B cell (primary cell): ENCODE measurements around the gene CEP170. TPM values are rescaled to one million over a fixed set of nuclear protein-coding genes. Genes with fewer than 3 reads are reported as not detected.
"Not testable (repeated sequence)": the region's sequence is repeated elsewhere in the genome, so short reads cannot be mapped to it uniquely, and the experiment has no call there.

ENCODE experiments used
- ATAC-seq: fragments of 200-7000 bp; cut with Tn5 transposase; one replicate; pipeline ENCODE4 v1.10.0; 2021; ENCODE audit warnings: low read depth, mild to moderate bottlenecking, moderate number of reproducible peaks, moderate library complexity
- CTCF ChIA-PET: fragments of 350-600 bp; sonication (Branson Sonifier 250); formaldehyde crosslinking; loops from one replicate; lab custom pipeline; 2021; ENCODE audit warnings: antibody characterized with exemption, inconsistent platforms; lab: Charles Lee
- POLR2A ChIA-PET: fragments of 350-600 bp; sonication (Branson Sonifier 250); formaldehyde crosslinking; loops from one replicate; lab custom pipeline; 2021; ENCODE audit warnings: antibody characterized with exemption; lab: Charles Lee
- DNase-seq: peaks from one replicate; pipeline ENCODE4 v3.0.0; 2013
- H2AFZ ChIP-seq: 2 replicates; pipeline ENCODE4 v1.6.1; 2012; ENCODE audit warnings: mild to moderate bottlenecking, low read depth, low read length; ENCODE audit not compliant: insufficient read depth, poor library complexity, severe bottlenecking
- H3K27ac ChIP-seq, 2 donors: 1 replicate in 1 of 2; 2 replicates in 1 of 2; pipeline ENCODE4 v1.5.1; 2012 to 2013; ENCODE audit warnings: low read length in 2 of 2, mild to moderate bottlenecking in 2 of 2, moderate library complexity in 1 of 2
- H3K27me3 ChIP-seq, 4 experiments: fragments of 200-600 bp in 1 of 4; sonication (generic) in 1 of 4; replicated peaks in 1 of 4; 1 replicate in 2 of 4; 2 replicates in 2 of 4; pipeline versions ENCODE4 v1.6.1 to v1.7.0; 2013 to 2016; ENCODE audit warnings: low read length in 3 of 4, mild to moderate bottlenecking in 2 of 4, mixed read lengths in 1 of 4, moderate library complexity in 1 of 4; ENCODE audit not compliant: insufficient read depth in 4 of 4, control insufficient read depth in 3 of 4; ENCODE audit errors: control extremely low read depth in 1 of 4
- H3K36me3 ChIP-seq, 2 experiments: replicated peaks in 1 of 2; 1 replicate in 1 of 2; 2 replicates in 1 of 2; pipeline versions ENCODE4 v1.6.1 to v1.7.1; 2013; ENCODE audit warnings: low read length in 1 of 2; ENCODE audit not compliant: insufficient read depth in 2 of 2, control insufficient read depth in 1 of 2; ENCODE audit errors: control extremely low read depth in 1 of 2, extremely low read depth in 1 of 2
- H3K4me1 ChIP-seq, 2 donors: fragments of 200-600 bp in 1 of 2; sonication (generic) in 1 of 2; 1 replicate in 1 of 2; 2 replicates in 1 of 2; pipeline versions ENCODE4 v1.5.1 to v1.6.1; 2013 to 2017; ENCODE audit warnings: low read length in 2 of 2; ENCODE audit not compliant: control insufficient read depth in 2 of 2, insufficient read depth in 2 of 2
- H3K4me2 ChIP-seq: replicated peaks from 2 replicates; pipeline ENCODE3; 2012; ENCODE audit warnings: mild to moderate bottlenecking, low read depth, low read length; ENCODE audit not compliant: poor library complexity, severe bottlenecking
- H3K4me3 ChIP-seq, 5 experiments: fragments of 200-600 bp in 1 of 5; sonication (generic) in 1 of 5; 1 replicate in 3 of 5; 2 replicates in 2 of 5; pipeline versions ENCODE4 v1.5.1 to v1.7.0; 2011 to 2016; ENCODE audit warnings: low read length in 4 of 5, mild to moderate bottlenecking in 4 of 5, low read depth in 2 of 5, control low read depth in 1 of 5, moderate library complexity in 1 of 5; ENCODE audit not compliant: insufficient read depth in 1 of 5; ENCODE audit errors: control extremely low read depth in 1 of 5, extremely low read depth in 1 of 5
- H3K79me2 ChIP-seq: fragments of 200-600 bp; sonication (generic); one replicate; pipeline ENCODE4 v1.6.0; 2016; ENCODE audit warnings: low read length; ENCODE audit not compliant: control insufficient read depth, insufficient read depth
- H3K9ac ChIP-seq: fragments of 200-600 bp; sonication (generic); 2 replicates; pipeline ENCODE4 v1.6.1; 2017; ENCODE audit warnings: mild to moderate bottlenecking, low read length, moderate library complexity
- H3K9me3 ChIP-seq, 3 donors: one replicate each; pipeline versions ENCODE4 v1.6.1 to v1.7.1; 2013; ENCODE audit warnings: low read length in 2 of 3; ENCODE audit not compliant: control insufficient read depth in 2 of 3, insufficient read depth in 1 of 3; ENCODE audit errors: control extremely low read depth in 1 of 3
- H4K20me1 ChIP-seq: 2 replicates; pipeline ENCODE4 v1.6.0; 2012; ENCODE audit warnings: mild to moderate bottlenecking, low read length; ENCODE audit not compliant: insufficient read depth, control insufficient read depth, poor library complexity, severe bottlenecking
- H3K27ac Mint-ChIP-seq: one replicate; pipeline ENCODE4 v1.8.0; 2021; ENCODE audit warnings: mixed read lengths
- H3K27me3 Mint-ChIP-seq: one replicate; pipeline ENCODE4 v1.8.0; 2021; ENCODE audit warnings: mixed read lengths
- H3K4me1 Mint-ChIP-seq: one replicate; pipeline ENCODE4 v1.8.0; 2021; ENCODE audit warnings: mixed read lengths
- H3K4me3 Mint-ChIP-seq: one replicate; pipeline ENCODE4 v1.8.0; 2021; ENCODE audit warnings: mixed read lengths
- H3K9me3 Mint-ChIP-seq: one replicate; pipeline ENCODE4 v1.8.0; 2022; ENCODE audit warnings: mixed read lengths; ENCODE audit not compliant: insufficient read depth
- EZH2 ChIP-seq: IDR thresholded peaks from 2 replicates; pipeline ENCODE4 v1.6.1; 2012; ENCODE audit warnings: borderline replicate concordance, low read depth, mild to moderate bottlenecking, moderate library complexity, low read length; ENCODE audit not compliant: insufficient read depth, poor library complexity, severe bottlenecking
- WGBS: methylation state at CpG from one replicate; pipeline ENCODE4 v1.1.5; 2013; ENCODE audit warnings: missing lambda C conversion rate; ENCODE audit not compliant: insufficient coverage; 5-methylcytosine and 5-hydroxymethylcytosine counted together
- intact Hi-C: fragments of 100-400 bp; cut with micrococcal nuclease; formaldehyde crosslinking; loops from one replicate; pipeline ENCODE4 v1.10.0; 2022
- polyA plus RNA-seq: library from polyadenylated mRNA; depleted of rRNA; stranded (reverse); fragments of >200 nt; gene quantifications from 2 replicates; pipeline ENCODE4 v1.2.3, GENCODE V29; 2012
- total RNA-seq, 2 donors: library from RNA; stranded (reverse); fragments of 120-200 nt in 1 of 2; gene quantifications; 1 replicate in 1 of 2; 2 replicates in 1 of 2; pipeline versions ENCODE4 v1.2.3 to v1.2.4, GENCODE V29; 2013 to 2022
- TF ChIP-seq, protein P1 (sequence below): fragments of 200-600 bp; IDR thresholded peaks from one replicate; pipeline ENCODE4 v1.8.0; 2022; ENCODE audit warnings: antibody characterized with exemption, mild to moderate bottlenecking

CEP170 gene
- total and polyA plus RNA-seq, 2 donors (not counting 1 experiment from before 2014, with no cell fraction given) = 27.3 to 145 TPM

DNA sequence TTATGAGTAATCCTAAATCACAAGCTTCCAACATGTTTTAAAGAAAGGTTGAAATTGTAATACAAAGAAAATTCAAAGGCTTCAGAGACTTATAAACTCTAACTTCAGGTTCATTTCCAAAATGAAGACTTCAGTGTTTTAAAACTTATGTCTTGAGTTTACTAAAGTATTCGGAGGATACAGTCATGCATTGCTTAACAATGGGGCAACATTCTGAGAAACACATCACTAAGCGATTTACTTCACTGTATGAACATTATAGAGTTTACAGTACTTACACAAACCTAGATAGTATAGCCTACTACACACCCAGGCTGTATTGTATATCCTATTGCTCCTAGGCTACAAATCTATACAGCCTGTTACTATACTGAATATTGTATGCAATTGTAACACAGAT is 38.3 kb downstream of the CEP170 start:
- H3K27me3 Mint-ChIP-seq = no peaks in the 10 kb centered on the region
- no peaks in the 10 kb centered on the region for H3K9me3 ChIP-seq
- H3K9me3 Mint-ChIP-seq = peaks cover 3% of the 10 kb centered on the region
- peaks cover 13 to 28% of the 10 kb centered on the region in 2 experiments for H3K36me3 ChIP-seq
- no peak overlapping the region for H3K27ac ChIP-seq
- POLR2A ChIA-PET = no interaction called here
- DNase-seq = no peak
- H3K27ac Mint-ChIP-seq = no peak overlapping the region
- ATAC-seq = no peak
- H3K4me3 ChIP-seq = no peak overlapping the region
- no peaks in the 10 kb centered on the region for H3K27me3 ChIP-seq
- no peaks in the 10 kb centered on the region for H3K4me1 ChIP-seq
- no peak overlapping the region for H3K4me2 ChIP-seq
- TF ChIP-seq, protein P1, sequence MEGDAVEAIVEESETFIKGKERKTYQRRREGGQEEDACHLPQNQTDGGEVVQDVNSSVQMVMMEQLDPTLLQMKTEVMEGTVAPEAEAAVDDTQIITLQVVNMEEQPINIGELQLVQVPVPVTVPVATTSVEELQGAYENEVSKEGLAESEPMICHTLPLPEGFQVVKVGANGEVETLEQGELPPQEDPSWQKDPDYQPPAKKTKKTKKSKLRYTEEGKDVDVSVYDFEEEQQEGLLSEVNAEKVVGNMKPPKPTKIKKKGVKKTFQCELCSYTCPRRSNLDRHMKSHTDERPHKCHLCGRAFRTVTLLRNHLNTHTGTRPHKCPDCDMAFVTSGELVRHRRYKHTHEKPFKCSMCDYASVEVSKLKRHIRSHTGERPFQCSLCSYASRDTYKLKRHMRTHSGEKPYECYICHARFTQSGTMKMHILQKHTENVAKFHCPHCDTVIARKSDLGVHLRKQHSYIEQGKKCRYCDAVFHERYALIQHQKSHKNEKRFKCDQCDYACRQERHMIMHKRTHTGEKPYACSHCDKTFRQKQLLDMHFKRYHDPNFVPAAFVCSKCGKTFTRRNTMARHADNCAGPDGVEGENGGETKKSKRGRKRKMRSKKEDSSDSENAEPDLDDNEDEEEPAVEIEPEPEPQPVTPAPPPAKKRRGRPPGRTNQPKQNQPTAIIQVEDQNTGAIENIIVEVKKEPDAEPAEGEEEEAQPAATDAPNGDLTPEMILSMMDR = no peak
- no peak for TF ChIP-seq EZH2
- H3K4me3 Mint-ChIP-seq = no peak overlapping the region
- H2AFZ ChIP-seq = no peak overlapping the region
- CTCF ChIA-PET = no interaction called here
- peaks cover 11% of the 10 kb centered on the region for H3K4me1 Mint-ChIP-seq
- peaks cover 15% of the 10 kb centered on the region for H3K79me2 ChIP-seq
- intact Hi-C loops = no loop called here
- H4K20me1 ChIP-seq = no peaks in the 10 kb centered on the region
- WGBS = no CpG with 5 or more reads among the region's 2 CpGs
- no peak overlapping the region for H3K9ac ChIP-seq

DNA sequence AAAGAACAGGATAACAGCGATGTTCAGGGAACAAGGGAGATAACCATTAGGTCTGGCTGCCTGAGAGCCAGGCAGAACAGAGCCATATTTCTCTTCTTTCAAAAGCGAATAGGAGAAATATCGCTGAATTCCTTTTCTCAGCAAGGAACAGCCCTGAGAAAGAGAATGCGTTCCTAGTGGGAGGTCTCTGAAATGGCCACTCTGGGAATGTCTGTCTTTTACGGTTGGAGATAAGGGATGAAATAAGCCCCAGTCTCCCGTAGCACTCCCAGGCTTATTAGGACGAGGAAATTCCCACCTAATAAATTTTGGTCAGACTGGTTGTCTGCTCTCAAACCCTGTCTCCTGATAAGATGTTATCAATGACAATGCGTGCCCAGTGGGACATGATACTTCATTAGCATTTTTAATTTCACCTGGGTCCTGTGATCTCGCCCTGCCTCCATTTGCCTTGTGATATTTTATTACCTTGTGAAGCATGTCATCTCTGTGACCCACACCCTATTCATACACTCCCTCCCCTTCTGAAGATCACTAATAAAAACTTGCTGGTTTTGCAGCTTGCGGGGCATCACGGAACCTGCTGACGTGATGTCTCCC is 39.7 kb downstream of the CEP170 start:
- H3K4me2 ChIP-seq, intact Hi-C loops, DNase-seq, H3K27ac Mint-ChIP-seq, H3K27me3 Mint-ChIP-seq, H2AFZ ChIP-seq, H3K27me3 ChIP-seq, CTCF ChIA-PET, H3K9ac ChIP-seq, H3K4me3 ChIP-seq, H3K4me3 Mint-ChIP-seq, H3K9me3 Mint-ChIP-seq, H3K4me1 ChIP-seq, H3K9me3 ChIP-seq, H4K20me1 ChIP-seq, ATAC-seq, POLR2A ChIA-PET, H3K27ac ChIP-seq: not testable (repeated sequence)
- Histone ChIP-seq H3K79me2 (peaks cover 12% of the 10 kb centered on the region), H3K36me3 (peaks cover 8 to 14% of the 10 kb centered on the region in 2 experiments)
- WGBS = 88% methylated on average over 5 of the region's 12 CpGs
- H3K4me1 Mint-ChIP-seq = peaks cover 11% of the 10 kb centered on the region
